ENCODE results near the gene RNF138.

GRCh38 chr18:32114293-32114942, 22.7 kb downstream of the RNF138 start:
- TF ChIP-seq POLR2A (IDR thresholded peaks at IDR 0.05) = no peak
- no peak for TF ChIP-seq CTCF (IDR thresholded peaks at IDR 0.05)
